Measurements from ENCODE around the gene DNAJC22.

Gene DNAJC22

DNA sequence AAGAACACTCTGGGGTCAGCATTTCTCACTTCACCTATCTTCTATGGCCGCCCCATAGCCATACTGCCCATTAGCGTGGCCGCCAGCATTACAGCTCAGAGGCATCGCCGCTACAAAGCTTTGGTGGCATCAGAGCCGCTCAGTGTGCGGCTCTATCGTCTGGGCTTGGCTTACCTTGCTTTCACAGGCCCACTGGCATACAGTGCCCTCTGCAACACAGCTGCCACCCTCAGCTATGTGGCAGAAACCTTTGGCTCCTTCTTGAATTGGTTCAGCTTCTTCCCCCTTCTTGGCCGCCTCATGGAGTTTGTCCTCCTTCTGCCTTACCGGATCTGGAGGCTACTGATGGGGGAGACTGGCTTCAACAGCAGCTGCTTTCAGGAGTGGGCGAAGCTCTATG is 2.6 kb downstream of the DNAJC22 start:
- TF ChIP-seq, protein P1, sequence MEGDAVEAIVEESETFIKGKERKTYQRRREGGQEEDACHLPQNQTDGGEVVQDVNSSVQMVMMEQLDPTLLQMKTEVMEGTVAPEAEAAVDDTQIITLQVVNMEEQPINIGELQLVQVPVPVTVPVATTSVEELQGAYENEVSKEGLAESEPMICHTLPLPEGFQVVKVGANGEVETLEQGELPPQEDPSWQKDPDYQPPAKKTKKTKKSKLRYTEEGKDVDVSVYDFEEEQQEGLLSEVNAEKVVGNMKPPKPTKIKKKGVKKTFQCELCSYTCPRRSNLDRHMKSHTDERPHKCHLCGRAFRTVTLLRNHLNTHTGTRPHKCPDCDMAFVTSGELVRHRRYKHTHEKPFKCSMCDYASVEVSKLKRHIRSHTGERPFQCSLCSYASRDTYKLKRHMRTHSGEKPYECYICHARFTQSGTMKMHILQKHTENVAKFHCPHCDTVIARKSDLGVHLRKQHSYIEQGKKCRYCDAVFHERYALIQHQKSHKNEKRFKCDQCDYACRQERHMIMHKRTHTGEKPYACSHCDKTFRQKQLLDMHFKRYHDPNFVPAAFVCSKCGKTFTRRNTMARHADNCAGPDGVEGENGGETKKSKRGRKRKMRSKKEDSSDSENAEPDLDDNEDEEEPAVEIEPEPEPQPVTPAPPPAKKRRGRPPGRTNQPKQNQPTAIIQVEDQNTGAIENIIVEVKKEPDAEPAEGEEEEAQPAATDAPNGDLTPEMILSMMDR (IDR thresholded peaks at IDR 0.05; ENCODE audit: borderline replicate concordance, insufficient read depth, low read depth, low read length), result no peak
- H3K4me3 ChIP-seq (ENCODE audit: low read depth, low read length), result no peak overlapping the region

DNA sequence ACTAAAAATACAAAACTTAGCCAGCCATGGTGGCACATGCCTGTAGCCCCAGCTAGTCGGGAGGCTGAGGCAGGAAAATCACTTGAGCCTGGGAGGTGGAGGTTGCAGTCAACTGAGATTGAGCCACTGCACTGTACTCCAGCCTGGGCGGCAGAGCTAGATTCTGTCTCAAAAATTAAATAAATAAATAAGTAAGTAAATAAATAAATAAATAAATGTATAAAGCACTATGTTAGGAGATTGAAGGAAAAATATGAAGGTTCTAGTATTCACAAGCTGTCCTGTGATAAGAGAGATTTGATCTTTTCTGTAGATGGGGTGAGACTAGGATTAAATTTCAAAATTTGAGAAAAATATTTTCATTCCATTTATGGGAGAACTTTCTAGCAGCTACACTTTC is 5.7 kb downstream of the DNAJC22 start:
- TF ChIP-seq, protein P1 (IDR thresholded peaks at IDR 0.05; ENCODE audit: borderline replicate concordance, insufficient read depth, low read depth, low read length), result no peak

DNA sequence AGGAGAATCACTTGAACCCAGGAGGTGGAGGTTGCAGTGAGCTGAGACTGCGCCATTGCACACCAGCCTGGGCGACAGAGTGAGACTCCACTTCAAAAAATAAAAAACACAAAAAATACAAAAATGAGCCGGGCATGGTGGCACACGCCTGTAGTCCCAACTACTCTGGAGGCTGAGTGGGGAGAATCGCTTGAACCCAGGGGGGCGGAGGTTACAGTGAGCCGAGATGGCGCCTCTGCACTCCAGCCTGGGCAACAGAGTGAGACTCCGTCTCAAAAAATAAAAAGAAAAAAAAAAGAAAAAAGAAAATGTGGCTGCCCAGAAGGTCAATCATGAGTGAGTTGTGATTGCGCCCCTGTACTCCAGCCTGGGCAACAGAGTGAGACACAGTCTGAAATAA is 9.2 kb downstream of the DNAJC22 start:
- no peak overlapping the region for H3K4me3 ChIP-seq (ENCODE audit: low read depth, low read length)
- TF ChIP-seq, protein P1 (IDR thresholded peaks at IDR 0.05; ENCODE audit: borderline replicate concordance, insufficient read depth, low read depth, low read length), result no peak

More for the DNA sequence above, 5.7 kb downstream of the DNAJC22 start:
- no peak overlapping the region for H3K4me3 ChIP-seq (ENCODE audit: low read depth, low read length)

DNA sequence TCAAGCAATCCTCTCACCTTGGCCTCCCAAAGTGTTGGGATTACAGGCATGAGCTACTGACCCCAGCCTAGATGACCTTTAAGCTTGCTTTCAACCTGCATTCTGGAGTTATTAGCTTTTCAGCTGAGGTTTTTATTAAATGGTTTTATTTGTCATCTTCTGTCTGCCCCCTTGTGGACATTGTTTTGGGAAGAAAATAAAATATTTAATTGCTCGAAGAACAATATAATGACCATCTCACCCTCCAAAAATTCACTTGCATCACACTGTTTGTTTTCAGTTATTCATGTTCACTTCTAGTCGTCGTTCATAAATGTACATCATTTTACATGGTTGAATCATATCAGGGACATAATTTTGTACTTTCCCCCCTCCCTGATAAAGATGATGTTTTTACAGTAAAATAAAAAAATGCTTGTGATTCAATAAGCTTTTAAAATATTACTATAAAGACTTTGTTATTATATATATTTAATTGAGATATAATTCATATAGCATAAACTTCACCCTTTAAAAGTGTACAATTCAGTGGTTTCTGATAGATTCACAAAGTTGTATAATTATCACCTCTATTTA is 10.5 kb downstream of the DNAJC22 start:
- TF ChIP-seq, protein P1 (IDR thresholded peaks at IDR 0.05; ENCODE audit: borderline replicate concordance, insufficient read depth, low read depth, low read length), result 0 out of 2 replicates have a peak, but pooled peaks have one; percentile 10
- no peak overlapping the region for H3K4me3 ChIP-seq (ENCODE audit: low read depth, low read length)

DNA sequence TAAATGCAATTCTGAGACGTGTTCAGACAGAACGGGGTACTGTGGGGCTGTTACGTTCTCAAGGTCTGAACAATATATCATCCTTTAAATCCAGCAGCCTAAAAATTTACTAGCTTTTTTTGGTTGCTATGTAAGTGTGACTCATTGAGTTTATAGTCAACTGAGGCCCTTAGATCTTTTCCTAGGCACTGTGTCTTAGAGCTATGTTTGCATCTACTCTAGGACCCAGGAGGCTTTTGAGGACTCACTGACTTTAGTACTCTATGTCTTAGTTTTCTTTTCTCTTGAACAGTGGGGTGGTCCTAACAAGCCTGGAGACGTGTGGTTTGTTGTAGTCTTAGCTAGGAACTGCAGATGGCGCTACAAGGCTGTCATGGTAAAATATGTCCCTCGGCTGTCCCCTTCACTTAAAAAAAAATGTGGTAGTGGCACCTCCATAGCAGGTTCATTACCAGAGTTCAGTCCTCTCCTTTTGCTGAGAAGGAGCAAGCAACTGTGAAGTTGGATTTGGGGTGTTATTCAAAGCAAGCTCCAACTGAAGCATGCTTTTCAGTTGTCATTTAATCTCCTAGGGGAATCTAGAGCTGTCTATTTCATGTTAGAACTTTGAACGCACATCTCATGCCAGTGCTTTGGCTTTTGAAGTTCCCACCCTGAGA is 11.9 kb downstream of the DNAJC22 start:
- TF ChIP-seq, protein P1 (IDR thresholded peaks at IDR 0.05; ENCODE audit: borderline replicate concordance, insufficient read depth, low read depth, low read length), result peak; percentile 69; the same call in 1 of the 2 replicates
- no peak overlapping the region for H3K4me3 ChIP-seq (ENCODE audit: low read depth, low read length)

DNA sequence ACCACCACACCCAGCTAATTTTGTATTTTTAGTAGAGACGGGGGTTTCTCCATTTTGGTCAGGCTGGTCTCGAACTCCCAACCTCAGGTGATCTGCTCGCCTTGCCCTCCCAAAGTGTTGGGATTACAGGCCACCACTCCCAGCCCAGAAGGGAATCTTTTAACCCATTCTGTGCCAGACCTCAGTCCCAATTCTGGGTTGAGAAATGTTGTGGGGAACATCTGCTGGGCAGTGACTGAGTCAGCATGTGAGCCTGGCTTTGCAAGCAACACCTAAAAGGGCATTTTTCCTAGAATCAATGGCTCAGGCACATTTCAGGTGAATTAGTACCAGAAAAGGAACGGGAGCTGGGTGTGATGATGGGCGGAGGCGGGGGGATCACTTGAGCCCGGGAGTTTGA is 13.0 kb downstream of the DNAJC22 start:
- TF ChIP-seq, protein P1 (IDR thresholded peaks at IDR 0.05; ENCODE audit: borderline replicate concordance, insufficient read depth, low read depth, low read length), result no peak
- no peak overlapping the region for H3K4me3 ChIP-seq (ENCODE audit: low read depth, low read length)

DNA sequence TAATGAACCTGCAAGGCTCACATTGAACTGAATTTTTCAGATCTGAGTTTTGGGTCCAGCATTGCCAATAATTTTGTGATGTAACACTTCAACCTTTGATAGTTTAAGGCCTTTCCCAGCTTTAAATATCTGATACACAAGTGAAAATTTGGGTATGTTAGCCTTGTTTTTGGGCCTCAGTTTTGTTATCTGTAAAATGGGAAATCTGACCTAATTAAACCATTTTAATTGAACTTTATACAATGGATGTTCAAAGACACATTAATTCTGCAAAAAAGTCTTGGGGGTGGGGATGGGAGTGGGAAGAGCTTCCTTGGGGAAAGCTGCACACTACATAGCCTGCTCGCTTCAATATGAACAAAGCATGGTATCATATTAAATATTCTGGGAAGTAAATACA is 15.4 kb downstream of the DNAJC22 start:
- H3K4me3 ChIP-seq (ENCODE audit: low read depth, low read length), result no peak overlapping the region
- TF ChIP-seq, protein P1 (IDR thresholded peaks at IDR 0.05; ENCODE audit: borderline replicate concordance, insufficient read depth, low read depth, low read length), result no peak

Measured in GM12875 (cell line).